ES-I3 (cell line): ENCODE measurements around the gene C12orf60.

Experiments
- H3K36me3 ChIP-seq: 2 replicates; pipeline ENCODE4 v1.6.1; 2013; ENCODE audit warnings: mild to moderate bottlenecking, low read length, control low read depth, moderate library complexity; ENCODE audit not compliant: insufficient read depth
- H3K4me1 ChIP-seq: 2 replicates; pipeline ENCODE4 v1.6.1; 2013; ENCODE audit warnings: mild to moderate bottlenecking, control low read depth, low read length; ENCODE audit not compliant: insufficient read depth
- H3K9ac ChIP-seq: 2 replicates; pipeline ENCODE4 v1.6.1; 2013; ENCODE audit warnings: low read depth, mild to moderate bottlenecking, low read length, moderate library complexity
- H3K9me3 ChIP-seq: 2 replicates; pipeline ENCODE4 v1.6.1; 2013; ENCODE audit warnings: mild to moderate bottlenecking, low read length, moderate library complexity; ENCODE audit not compliant: control insufficient read depth, insufficient read depth

The C12orf60 gene

DNA sequence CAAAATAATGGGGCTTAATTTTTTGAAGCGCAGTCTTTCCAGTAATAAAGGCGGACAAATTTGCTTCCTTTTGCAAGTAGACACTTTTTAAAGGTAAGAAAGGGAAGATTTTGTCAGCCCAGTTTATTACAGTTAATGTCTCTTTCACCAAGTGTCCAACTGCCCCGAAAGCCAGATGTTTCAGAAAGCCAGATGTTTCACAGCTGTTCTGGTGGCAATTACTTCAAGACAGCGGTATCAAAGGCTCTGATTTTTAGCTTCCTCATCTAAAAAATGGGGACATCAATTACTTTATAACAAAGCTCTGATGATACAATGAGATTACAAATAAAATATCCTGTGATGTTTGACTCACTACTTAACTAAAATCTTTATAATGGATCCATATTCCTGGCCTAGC, 1.2 kb upstream of the C12orf60 start:
- Histone ChIP-seq H3K9ac (peak overlapping the region; percentile 69), H3K9me3 (no peaks in the 10 kb centered on the region), H3K4me1 (no peaks in the 10 kb centered on the region), H3K36me3 (peaks cover 5% of the 10 kb centered on the region)

DNA sequence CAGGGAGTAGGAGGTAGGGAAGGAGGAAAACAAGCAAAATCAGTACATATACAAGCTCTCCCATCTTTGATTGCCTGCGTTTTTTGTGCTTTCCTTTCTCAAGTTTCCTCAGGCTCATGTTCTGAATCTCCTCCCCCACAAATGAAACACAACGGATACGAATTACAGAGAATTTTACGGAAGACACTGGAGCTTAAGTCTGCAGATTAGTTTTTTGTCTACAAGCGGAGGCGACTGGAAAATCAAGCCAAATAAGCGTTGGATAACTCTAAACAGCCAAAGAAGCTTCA, 804 bp upstream of the C12orf60 start:
- Histone ChIP-seq H3K9ac (peak overlapping the region; percentile 69), H3K36me3 (peaks cover 5% of the 10 kb centered on the region), H3K9me3 (no peaks in the 10 kb centered on the region), H3K4me1 (no peaks in the 10 kb centered on the region)

DNA sequence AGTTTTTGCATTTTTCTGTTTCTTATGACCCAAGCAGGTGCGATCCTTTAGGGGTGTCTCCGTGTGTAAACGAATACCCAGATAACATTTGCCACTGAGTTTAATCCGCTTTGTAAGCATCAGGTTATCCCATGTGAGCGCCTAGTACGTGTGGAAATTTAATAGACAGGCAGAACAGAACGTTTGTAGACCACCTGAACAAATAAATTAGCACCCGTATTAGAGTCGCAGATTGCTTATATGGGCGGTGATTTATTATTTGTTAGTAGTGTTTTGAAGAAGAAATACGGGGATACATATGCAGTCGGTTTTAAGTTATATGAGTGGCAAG, 325 bp downstream of the C12orf60 start:
- Histone ChIP-seq H3K4me1 (no peaks in the 10 kb centered on the region), H3K9ac (peak overlapping the region; percentile 69), H3K9me3 (no peaks in the 10 kb centered on the region), H3K36me3 (no peaks in the 10 kb centered on the region)

- H3K4me1 ChIP-seq = no peaks in the 10 kb centered on the region
- no peaks in the 10 kb centered on the region for H3K9me3 ChIP-seq
- H3K9ac ChIP-seq = no peak overlapping the region
- no peaks in the 10 kb centered on the region for H3K36me3 ChIP-seq
Measured at GRCh38 chr12:14810167-14810952, 6.9 kb downstream of the C12orf60 start.

GRCh38 chr12:14810953-14811483, 7.5 kb downstream of the C12orf60 start:
- Histone ChIP-seq H3K4me1 (no peaks in the 10 kb centered on the region), H3K36me3 (no peaks in the 10 kb centered on the region), H3K9ac (no peak overlapping the region), H3K9me3 (no peaks in the 10 kb centered on the region)

DNA sequence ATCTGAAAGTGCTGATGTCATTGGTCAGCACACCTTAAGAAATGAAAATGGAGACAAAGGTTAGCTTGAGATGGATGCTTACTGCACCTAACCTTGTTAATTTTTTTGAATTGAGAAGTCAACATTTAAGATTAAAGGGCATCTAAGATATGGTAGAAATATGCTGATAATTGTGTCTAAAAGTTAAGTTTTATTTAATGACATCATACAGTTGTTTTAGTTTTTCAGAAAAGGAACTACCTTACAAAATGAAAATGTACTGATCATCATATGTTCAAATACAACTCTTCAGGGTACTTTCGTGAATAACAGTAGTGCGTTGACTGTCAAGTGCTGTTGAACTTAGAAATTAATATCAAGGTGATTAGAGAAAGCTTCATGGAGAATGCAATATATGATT, 8.0 kb downstream of the C12orf60 start:
- Histone ChIP-seq H3K9ac (no peak overlapping the region), H3K4me1 (no peaks in the 10 kb centered on the region), H3K9me3 (no peaks in the 10 kb centered on the region)

GRCh38 chr12:14814014-14814413, 10.5 kb downstream of the C12orf60 start, which contains the start of gene SMCO3:
Gene SMCO3 (minus strand): TSS chr12:14814182. CDS start chr12:14806680, 7,502 bp downstream.
- Histone ChIP-seq H3K36me3 (no peaks in the 10 kb centered on the region), H3K9me3 (no peaks in the 10 kb centered on the region), H3K4me1 (no peaks in the 10 kb centered on the region), H3K9ac (no peak within 1 kb of the TSS)

More for the DNA sequence above, 8.0 kb downstream of the C12orf60 start:
- H3K36me3 ChIP-seq = no peaks in the 10 kb centered on the region

GRCh38 chr12:14824012-14824634, 20.7 kb downstream of the C12orf60 start:
- H3K36me3 ChIP-seq = no peaks in the 10 kb centered on the region
- H3K9ac ChIP-seq = no peak overlapping the region

GRCh38 chr12:14825256-14825655, 21.8 kb downstream of the C12orf60 start:
- no peaks in the 10 kb centered on the region for H3K36me3 ChIP-seq
- no peaks in the 10 kb centered on the region for H3K9me3 ChIP-seq
- no peak overlapping the region for H3K9ac ChIP-seq
- peaks cover 4% of the 10 kb centered on the region; the same call in 1 of the 2 replicates for H3K4me1 ChIP-seq

More at GRCh38 chr12:14824012-14824634, 20.7 kb downstream of the C12orf60 start:
- Histone ChIP-seq H3K4me1 (peaks cover 4% of the 10 kb centered on the region; the same call in 1 of the 2 replicates), H3K9me3 (no peaks in the 10 kb centered on the region)

DNA sequence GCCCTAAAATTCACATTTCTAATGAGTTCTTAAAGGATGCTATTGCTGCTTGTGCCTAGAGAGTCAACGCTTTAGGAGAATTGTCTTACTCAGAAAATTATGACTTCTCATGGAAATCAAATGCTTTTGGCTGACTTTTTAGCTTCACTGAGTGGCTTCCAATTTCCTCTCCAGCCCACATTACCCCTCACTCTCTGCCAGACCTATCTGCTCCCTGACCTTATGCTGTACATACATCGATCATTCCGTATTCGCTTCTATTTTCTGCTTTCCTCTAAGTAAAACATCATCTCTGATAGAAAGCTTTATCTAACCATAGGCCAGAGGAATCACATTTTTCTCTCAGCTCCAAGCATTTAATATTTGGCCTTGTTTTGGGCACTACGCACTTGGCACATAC, 23.0 kb downstream of the C12orf60 start:
- Histone ChIP-seq H3K9ac (no peak overlapping the region), H3K4me1 (peaks cover 4% of the 10 kb centered on the region; the same call in 1 of the 2 replicates), H3K9me3 (no peaks in the 10 kb centered on the region), H3K36me3 (no peaks in the 10 kb centered on the region)

GRCh38 chr12:14827043-14827442, 23.6 kb downstream of the C12orf60 start:
- Histone ChIP-seq H3K4me1 (peaks cover 3% of the 10 kb centered on the region; the same call in 1 of the 2 replicates), H3K36me3 (no peaks in the 10 kb centered on the region), H3K9me3 (no peaks in the 10 kb centered on the region), H3K9ac (no peak overlapping the region)

DNA sequence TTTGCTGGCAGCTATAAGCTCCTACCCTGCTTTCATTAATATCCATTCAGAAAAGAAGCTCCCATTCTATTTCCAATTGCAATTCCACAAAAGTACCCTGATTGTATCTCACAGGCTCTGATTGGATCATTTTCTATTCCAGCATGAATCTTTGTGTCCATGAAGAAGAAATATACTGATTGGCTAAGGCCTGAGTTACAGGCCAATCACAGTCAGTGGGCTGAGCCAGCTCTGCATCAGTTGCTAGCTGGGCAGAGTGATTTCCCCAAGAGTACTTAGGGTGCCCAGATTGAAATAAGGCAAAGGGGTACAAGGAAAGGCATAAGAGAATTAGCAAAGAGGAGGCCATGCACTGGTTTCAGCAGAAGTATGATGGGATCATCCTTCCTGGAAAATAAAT, 25.4 kb downstream of the C12orf60 start:
- Histone ChIP-seq H3K9me3 (no peaks in the 10 kb centered on the region), H3K4me1 (no peaks in the 10 kb centered on the region), H3K36me3 (no peaks in the 10 kb centered on the region), H3K9ac (no peak overlapping the region)

DNA sequence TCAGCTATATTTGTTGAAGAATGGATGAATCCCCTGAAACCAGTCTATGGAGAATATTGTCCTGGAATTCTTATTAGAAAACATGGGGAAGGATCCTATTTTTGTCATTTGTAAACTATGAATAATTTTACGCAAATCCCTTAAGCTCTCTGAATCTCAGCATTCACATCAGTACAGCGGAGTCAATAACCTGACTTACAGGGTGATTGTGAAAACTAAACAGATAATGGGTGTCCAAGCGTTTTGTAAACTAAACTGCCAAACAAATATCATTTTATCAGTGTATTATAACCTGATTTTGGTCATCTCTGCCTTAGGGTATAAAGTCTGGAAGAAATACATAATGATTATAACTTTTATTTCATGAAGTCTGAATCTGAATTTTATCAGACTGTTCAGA, 29.9 kb downstream of the C12orf60 start:
- Histone ChIP-seq H3K9ac (no peak overlapping the region), H3K4me1 (no peaks in the 10 kb centered on the region), H3K9me3 (no peaks in the 10 kb centered on the region), H3K36me3 (no peaks in the 10 kb centered on the region)

GRCh38 chr12:14833952-14834351, 30.5 kb downstream of the C12orf60 start:
- Histone ChIP-seq H3K4me1 (no peaks in the 10 kb centered on the region), H3K9me3 (no peaks in the 10 kb centered on the region), H3K9ac (no peak overlapping the region), H3K36me3 (no peaks in the 10 kb centered on the region)

DNA sequence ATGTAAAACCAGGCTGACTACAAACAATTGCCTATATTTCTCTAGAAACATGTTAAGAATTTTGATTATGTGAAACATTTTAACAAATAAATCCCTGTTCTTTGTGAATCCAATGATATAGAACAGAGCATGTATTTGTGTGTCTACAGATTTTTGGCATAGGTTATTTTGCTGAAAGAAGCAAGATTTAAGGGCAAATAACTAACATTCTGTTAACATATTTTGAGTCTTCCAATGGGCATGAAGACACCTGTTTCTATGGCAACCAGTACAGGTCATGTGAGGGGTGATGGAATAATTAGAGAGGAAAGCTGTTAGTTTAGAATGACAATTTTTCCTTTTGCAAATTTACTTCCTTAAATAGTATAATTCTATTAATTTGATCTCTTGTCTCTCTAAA, 31.0 kb downstream of the C12orf60 start:
- Histone ChIP-seq H3K4me1 (no peaks in the 10 kb centered on the region), H3K9ac (no peak overlapping the region), H3K36me3 (no peaks in the 10 kb centered on the region), H3K9me3 (no peaks in the 10 kb centered on the region)
